AG10803 (cell line): ENCODE measurements around the gene ARHGAP24.

Experiments used
- DNase-seq: peaks from one replicate; pipeline ENCODE4 v3.0.0; 2010; ENCODE audit warnings: low read depth
- H3K4me3 ChIP-seq: 2 replicates; pipeline ENCODE4 v1.5.1; 2011; ENCODE audit warnings: mild to moderate bottlenecking, low read length, control low read depth
- CTCF ChIP-seq: conservative IDR thresholded peaks from 2 replicates; pipeline ENCODE4 v1.5.1; 2011; ENCODE audit warnings: mild to moderate bottlenecking, low read length, control low read depth, inconsistent platforms

ARHGAP24 gene

GRCh38 chr4:85703096-85703495 lies 228.1 kb downstream of the ARHGAP24 start:
- H3K4me3 ChIP-seq: no peak overlapping the region
- no peak for TF ChIP-seq CTCF
- peak; percentile 38 for DNase-seq

GRCh38 chr4:85707611-85708010 lies 232.7 kb downstream of the ARHGAP24 start:
- H3K4me3 ChIP-seq: no peak overlapping the region
- DNase-seq: no peak
- no peak for TF ChIP-seq CTCF

GRCh38 chr4:85708468-85708867 lies 233.5 kb downstream of the ARHGAP24 start:
- no peak for TF ChIP-seq CTCF
- no peak for DNase-seq
- no peak overlapping the region for H3K4me3 ChIP-seq

- no peak for DNase-seq
- H3K4me3 ChIP-seq: no peak overlapping the region
- no peak for TF ChIP-seq CTCF
Measured at GRCh38 chr4:85713005-85713404, 238.1 kb downstream of the ARHGAP24 start.

- no peak for TF ChIP-seq CTCF
- H3K4me3 ChIP-seq: no peak overlapping the region
- DNase-seq: peak; percentile 25
Measured at GRCh38 chr4:85715991-85716737, 241.2 kb downstream of the ARHGAP24 start.

GRCh38 chr4:85717351-85717750 lies 242.4 kb downstream of the ARHGAP24 start:
- no peak overlapping the region for H3K4me3 ChIP-seq
- peak; percentile 84 for DNase-seq
- no peak for TF ChIP-seq CTCF

GRCh38 chr4:85717847-85718246 lies 242.9 kb downstream of the ARHGAP24 start:
- DNase-seq: peak; percentile 37
- no peak overlapping the region for H3K4me3 ChIP-seq
- no peak for TF ChIP-seq CTCF
